Fibroblast of mammary gland (primary cell): ENCODE data around the gene ALG12.
A peak's percentile ranks its signal among the peaks of the same experiment; 100 is the strongest.

Experiments used
- DNase-seq: peaks from one replicate; pipeline ENCODE4 v3.0.0-alpha.2; 2010; ENCODE audit warnings: low read depth
- H3K4me3 ChIP-seq: 2 replicates; pipeline ENCODE4 v1.5.1; 2011; ENCODE audit warnings: low read depth, mild to moderate bottlenecking, low read length, moderate library complexity; ENCODE audit not compliant: control insufficient read depth
- TF ChIP-seq, protein P1 (sequence below): conservative IDR thresholded peaks from 2 replicates; pipeline ENCODE4 v1.5.1; 2011; ENCODE audit warnings: low read depth, low read length, inconsistent platforms; ENCODE audit not compliant: control insufficient read depth, insufficient read depth

ALG12 gene

DNA sequence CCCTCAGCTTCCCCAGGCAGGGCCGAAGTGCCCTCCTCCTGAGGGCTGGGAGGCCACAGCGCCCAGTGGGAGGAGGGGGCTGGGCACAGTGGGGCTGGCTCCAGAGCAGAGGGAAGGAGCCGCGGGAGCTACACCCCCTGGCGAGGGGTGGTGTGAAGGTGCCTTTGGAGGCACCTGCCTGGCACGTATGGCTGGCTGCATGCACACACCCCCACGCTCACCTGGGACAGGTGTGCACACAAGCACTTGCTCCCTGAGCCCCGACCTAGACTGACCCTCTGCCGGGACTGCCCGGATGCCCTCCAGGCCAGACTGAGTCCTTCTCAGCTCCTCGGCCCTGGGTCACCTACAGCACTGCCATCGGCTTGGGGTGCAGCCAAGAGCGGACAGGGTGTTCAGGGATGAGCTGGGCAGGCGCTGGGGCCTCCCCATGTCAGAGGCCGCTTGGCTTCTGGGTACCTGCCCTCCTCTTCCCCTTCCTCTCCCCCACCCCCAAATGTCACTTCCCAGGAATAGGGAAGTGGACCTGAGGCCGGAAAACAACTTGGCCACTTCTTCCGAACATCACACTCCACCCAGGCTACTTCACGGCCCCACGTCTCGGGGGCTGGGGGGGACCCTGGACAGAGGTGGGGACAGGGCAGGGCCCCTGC lies 34.9 kb upstream of the ALG12 start:
- TF ChIP-seq, protein P1, sequence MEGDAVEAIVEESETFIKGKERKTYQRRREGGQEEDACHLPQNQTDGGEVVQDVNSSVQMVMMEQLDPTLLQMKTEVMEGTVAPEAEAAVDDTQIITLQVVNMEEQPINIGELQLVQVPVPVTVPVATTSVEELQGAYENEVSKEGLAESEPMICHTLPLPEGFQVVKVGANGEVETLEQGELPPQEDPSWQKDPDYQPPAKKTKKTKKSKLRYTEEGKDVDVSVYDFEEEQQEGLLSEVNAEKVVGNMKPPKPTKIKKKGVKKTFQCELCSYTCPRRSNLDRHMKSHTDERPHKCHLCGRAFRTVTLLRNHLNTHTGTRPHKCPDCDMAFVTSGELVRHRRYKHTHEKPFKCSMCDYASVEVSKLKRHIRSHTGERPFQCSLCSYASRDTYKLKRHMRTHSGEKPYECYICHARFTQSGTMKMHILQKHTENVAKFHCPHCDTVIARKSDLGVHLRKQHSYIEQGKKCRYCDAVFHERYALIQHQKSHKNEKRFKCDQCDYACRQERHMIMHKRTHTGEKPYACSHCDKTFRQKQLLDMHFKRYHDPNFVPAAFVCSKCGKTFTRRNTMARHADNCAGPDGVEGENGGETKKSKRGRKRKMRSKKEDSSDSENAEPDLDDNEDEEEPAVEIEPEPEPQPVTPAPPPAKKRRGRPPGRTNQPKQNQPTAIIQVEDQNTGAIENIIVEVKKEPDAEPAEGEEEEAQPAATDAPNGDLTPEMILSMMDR: no peak
- no peak overlapping the region for H3K4me3 ChIP-seq
- DNase-seq: no peak

DNA sequence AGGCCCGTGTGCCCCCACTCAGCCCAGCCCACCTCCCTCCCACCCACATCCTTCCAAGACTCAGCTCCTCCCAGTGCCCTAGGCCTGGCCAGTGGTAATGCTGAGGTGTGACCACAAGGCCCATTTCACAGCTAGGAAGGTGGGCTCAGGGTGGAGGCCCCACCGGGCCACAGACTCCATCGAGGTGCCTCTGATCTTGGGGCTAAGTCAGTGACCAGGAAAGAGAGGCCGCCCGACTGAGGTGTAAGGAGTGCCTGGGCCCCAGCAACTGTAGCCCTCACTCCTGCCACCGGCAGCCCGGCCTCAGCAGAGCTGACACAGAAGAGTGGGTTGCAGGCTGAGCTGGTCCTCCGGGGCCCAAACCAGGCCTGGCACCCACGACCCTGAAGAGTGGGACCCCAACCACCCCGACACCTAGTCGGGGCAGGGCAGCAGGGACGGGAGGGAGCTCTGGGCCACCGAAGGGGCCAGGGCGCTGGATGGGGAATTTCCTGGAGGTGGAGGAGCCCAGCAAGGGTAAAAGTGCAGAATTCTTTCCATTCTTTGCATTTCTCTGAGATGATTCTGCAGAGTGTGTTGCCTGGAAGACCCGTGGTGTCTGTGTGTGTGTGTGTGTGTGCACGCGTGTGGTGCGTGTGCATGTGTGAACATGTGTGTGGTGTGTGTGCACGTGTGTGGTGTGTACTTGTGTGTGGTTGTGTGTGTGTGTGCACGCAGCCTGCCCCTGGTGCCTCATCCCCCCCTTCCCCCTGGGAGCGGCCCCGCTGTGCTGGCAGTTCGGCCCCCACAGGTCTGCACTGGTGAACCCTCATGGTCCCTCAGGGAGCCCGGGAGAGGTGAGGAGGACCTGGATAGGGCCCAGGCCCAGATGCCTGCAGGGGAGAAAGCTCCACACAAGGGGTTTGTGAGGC lies 34.0 kb upstream of the ALG12 start:
- no peak for DNase-seq
- no peak overlapping the region for H3K4me3 ChIP-seq
- TF ChIP-seq, protein P1: no peak

DNA sequence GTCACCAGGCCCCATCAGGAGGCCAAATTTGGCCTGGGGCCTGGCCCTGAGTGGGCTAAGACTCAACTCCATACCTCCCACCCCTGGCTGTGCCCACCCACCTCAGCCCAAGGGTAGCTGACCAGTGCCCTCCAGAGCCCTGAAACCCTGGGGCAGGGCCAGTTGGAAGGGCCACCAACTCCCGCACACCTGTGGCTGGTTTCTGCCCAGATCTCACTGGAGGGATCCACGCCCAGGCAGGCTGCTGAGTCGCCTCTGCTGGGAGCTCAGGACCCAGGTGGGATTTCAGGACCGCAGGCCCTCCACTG lies 33.4 kb upstream of the ALG12 start:
- no peak overlapping the region for H3K4me3 ChIP-seq
- DNase-seq: no peak
- TF ChIP-seq, protein P1: no peak

DNA sequence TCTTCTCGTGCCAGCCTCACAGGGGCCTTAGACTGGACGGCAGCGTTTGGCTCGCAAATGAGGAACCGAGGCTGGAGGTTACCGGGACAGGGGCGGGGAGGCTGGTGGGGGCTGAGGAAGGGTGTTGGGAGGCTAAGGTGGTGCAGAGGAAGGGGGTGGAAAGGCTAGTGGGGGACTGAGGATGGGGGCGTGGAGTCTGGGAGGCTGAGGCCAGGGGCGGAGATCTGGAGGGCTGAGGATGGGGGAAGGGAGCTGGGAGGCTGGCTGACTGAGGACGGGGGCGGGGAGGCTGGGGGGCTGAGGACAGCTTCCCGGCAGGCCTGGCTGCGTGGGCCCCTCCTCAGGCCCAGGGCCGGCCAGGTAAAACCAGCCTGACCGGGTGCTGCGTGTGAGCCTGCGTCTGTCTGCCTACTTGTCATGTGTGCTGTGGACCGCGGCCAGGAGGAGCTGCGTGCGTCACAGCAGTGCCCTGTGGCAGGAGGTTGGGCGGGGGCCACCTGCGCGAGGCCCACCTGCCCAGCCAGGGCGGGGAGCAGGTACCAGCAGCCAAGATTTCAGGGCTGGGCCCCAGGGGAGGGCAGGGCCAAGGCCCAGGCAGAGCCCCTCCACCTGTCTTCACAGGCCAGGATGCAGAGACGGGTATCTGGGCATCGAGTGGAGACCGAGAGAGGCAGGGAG lies 32.9 kb upstream of the ALG12 start:
- peak; percentile 53 for DNase-seq
- H3K4me3 ChIP-seq: no peak overlapping the region
- TF ChIP-seq, protein P1: no peak

DNA sequence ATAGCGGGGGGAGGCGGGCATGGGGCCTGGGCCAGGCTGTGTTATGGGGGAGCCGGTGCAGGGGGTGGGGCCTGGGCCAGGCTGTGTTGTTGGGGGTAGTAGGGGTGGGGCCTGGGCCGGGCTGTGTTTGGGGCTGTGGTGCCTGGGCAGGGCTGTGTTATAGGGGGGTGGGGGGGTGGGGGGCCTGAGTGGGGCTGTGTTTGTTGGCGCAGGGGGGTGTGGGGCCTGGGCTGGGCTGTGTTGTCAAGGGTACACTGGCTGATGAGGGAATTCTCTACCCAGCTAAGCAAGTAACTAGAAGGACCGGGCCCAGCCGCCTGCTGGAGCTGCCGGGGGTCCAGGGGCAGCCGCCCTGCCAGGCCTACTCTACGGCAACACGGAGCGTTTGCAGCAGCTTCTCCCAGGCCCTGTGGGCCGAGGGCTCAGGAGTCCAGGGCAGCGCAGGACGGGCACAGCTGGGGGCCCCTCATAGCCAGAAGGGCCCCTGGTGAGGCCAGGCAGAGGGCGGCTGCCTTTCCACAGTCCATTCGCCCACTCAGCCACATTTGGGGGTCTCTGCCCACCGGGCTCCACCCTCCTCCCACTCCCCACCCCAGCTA lies 32.3 kb upstream of the ALG12 start:
- H3K4me3 ChIP-seq: no peak overlapping the region
- TF ChIP-seq, protein P1: no peak

DNA sequence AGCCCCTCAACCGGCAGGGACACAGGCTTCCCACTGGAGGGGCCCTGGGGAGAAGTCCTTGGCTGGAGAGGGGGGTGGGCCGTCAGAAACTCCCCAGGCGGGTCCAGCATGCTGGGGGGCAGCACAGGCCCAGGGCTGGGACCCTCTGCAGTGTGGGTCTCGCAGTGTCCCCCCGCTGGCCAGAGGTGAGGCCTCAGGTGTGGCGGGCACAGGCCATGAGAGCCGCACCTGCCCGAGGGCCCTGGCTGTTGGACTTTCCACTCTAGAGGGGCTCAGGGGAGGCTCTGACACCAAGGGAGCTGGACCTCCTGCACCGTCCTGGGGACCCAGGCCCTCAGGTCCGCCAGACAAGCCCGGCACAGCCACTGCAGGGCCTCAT lies 31.7 kb upstream of the ALG12 start:
- DNase-seq: no peak
- H3K4me3 ChIP-seq: no peak overlapping the region
- TF ChIP-seq, protein P1: no peak

More for the DNA sequence above, 32.3 kb upstream of the ALG12 start:
- DNase-seq: no peak
